Mucosa of descending colon (tissue), 3 donors: ENCODE measurements around the gene CHD6. TPM values are rescaled to one million over a fixed set of nuclear protein-coding genes. Genes with fewer than 3 reads are reported as not detected.

Experiments
- ATAC-seq: fragments of 200-7000 bp; cut with Tn5 transposase; one replicate; pipeline ENCODE4 v1.9.1; 2020; ENCODE audit warnings: mild to moderate bottlenecking, moderate library complexity
- DNase-seq, 3 donors: peaks; one replicate each; pipeline ENCODE4 v3.0.0-alpha.2; 2020
- H3K36me3 ChIP-seq: fragments of 200-600 bp; one replicate; pipeline ENCODE4 v1.8.0; 2021; ENCODE audit warnings: low read depth, mild to moderate bottlenecking
- H3K4me1 ChIP-seq: fragments of 200-600 bp; one replicate; pipeline ENCODE4 v1.8.0; 2021; ENCODE audit warnings: low read depth, mild to moderate bottlenecking
- H3K4me3 ChIP-seq: fragments of 200-600 bp; one replicate; pipeline ENCODE4 v1.8.0; 2021; ENCODE audit warnings: mild to moderate bottlenecking
- H3K9me3 ChIP-seq: fragments of 200-600 bp; one replicate; pipeline ENCODE4 v1.8.0; 2021; ENCODE audit warnings: mild to moderate bottlenecking
- intact Hi-C, 2 donors: fragments of 100-400 bp; cut with DNase I in 1 of 2; cut with micrococcal nuclease in 1 of 2; formaldehyde crosslinking; loops; one replicate each; pipeline versions ENCODE4 v1.11.0 to v1.11.1; 2022; cut with DNase I, micrococcal nuclease
- total RNA-seq, 3 donors: library from RNA; stranded (reverse); fragmentation: NEBNext Ultra II Directional in 2 of 3; extraction: Animal tissue kit (Norgen Biotek cat#: 25700) in 2 of 3; gene quantifications; one replicate each; pipeline versions ENCODE4 v1.2.1 to v1.2.4, GENCODE V29; 2021 to 2023
- TF ChIP-seq, protein P1 (sequence below): fragments of 200-600 bp; IDR thresholded peaks from one replicate; pipeline ENCODE4 v1.8.0; 2022; ENCODE audit warnings: antibody characterized with exemption, mild to moderate bottlenecking
- donor health status: DM: no; HTN: no; CAD: no; lungs with moderate emphysema.
- donor health status: DM: no; HTN: no; CAD: no.
- donor health status: DM: no; HTN: yes; CAD: no.

The CHD6 gene
- total RNA-seq, 3 donors from 2014 or later = 33.8 to 53.6 (median 43.8) TPM

DNA sequence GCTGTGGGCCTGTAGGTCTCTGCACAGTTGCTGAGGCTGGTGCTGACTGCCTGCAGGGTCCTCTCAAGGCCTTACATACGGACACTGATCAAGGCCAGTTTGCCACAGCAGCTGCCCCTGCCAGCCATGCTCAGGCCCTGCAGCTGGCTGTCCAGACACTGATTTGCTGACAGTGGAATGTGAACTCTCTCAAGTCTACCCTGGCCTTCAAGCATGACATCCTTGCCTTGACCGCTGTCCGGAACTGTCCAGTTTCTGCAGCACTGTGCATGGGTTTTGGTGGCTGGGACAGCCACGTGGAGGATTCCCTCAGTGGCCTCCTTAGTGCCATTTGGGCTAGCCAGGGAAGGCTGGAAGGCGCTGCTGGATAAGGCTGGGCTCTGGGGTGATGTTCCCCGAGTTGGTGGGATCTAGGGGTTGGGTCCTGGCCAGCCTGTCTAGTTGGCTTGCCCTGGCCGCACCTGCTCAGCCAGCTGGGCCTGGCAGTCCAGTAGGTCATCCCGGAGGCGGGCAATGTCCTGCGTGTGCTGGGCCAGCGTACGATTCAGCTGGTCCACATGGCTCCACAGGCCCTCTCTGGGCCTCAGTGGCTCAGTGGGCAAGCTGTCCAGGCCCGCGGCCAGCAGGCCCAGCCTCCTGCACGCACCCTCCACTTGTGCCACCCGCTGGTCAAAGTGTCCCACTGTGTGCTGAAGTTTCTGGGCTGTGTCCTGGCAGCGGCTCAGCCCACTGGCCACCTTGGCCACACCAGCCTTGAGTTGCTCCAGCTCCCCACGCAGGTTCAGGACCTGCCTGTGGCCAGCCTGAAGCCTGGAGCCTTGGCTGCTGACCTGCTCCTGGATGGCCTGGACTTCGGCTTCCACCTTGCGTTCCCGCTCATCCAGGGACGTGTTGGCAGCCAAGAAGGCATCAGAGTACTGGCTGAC is 257.1 kb downstream of the CHD6 start:
- Histone ChIP-seq H3K4me1 (peaks cover 6% of the 10 kb centered on the region), H3K36me3 (no peaks in the 10 kb centered on the region), H3K9me3 (no peaks in the 10 kb centered on the region), H3K4me3 (no peak overlapping the region)
- peak; percentile 2 for ATAC-seq
- intact Hi-C loops = no loop called here
- TF ChIP-seq, protein P1, sequence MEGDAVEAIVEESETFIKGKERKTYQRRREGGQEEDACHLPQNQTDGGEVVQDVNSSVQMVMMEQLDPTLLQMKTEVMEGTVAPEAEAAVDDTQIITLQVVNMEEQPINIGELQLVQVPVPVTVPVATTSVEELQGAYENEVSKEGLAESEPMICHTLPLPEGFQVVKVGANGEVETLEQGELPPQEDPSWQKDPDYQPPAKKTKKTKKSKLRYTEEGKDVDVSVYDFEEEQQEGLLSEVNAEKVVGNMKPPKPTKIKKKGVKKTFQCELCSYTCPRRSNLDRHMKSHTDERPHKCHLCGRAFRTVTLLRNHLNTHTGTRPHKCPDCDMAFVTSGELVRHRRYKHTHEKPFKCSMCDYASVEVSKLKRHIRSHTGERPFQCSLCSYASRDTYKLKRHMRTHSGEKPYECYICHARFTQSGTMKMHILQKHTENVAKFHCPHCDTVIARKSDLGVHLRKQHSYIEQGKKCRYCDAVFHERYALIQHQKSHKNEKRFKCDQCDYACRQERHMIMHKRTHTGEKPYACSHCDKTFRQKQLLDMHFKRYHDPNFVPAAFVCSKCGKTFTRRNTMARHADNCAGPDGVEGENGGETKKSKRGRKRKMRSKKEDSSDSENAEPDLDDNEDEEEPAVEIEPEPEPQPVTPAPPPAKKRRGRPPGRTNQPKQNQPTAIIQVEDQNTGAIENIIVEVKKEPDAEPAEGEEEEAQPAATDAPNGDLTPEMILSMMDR = no peak
- DNase-seq = peak in 2 of 3 donors; percentile 31 to 36

DNA sequence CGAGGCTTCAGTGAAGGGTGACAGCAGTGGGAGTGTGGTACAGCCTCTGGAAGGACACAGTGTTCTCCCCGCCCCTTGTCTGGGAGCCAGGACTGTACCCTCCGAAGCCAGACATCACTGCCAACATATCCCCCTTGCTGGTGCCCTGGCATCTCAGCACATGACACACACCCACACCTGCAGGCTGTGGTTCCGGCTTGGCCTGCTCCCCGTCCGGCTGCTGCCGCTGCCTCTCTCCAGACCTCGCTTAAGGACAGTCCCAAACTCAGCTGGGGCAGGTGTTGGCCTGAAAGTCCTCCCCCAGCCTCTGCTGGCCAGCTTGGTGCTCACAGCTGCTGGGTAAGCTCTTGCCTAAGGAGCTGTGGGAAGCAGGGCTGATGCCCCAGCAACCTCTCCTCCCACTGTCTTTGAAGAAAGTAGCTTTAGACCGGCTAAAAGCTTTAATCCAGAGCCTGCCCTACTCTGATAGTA is 258.6 kb downstream of the CHD6 start:
- TF ChIP-seq, protein P1 = no peak
- Histone ChIP-seq H3K36me3 (no peaks in the 10 kb centered on the region), H3K4me3 (no peak overlapping the region), H3K4me1 (no peaks in the 10 kb centered on the region), H3K9me3 (no peaks in the 10 kb centered on the region)
- intact Hi-C loops = no loop called here
- no peak for DNase-seq
- no peak for ATAC-seq

DNA sequence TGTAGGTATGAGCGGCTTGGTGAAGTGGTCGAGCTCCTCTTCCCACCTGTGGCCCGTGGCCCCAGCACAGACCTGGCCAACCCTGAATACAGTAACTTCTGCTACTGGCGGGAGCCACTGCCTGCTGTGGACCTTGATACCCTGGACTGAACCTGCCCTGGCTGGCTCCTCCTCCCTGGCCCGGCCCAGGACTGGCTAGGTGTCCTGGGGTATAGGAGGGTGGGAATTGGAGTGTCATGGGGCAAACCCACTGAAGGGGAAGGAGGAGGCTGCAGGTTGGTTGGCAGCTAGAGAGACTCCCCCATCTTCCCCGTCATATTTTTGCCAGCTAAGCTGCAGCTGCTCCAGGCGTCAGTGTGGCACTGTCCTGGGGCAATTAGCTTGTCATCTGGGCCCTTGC is 259.5 kb downstream of the CHD6 start:
- Histone ChIP-seq H3K4me1 (no peaks in the 10 kb centered on the region), H3K4me3 (no peak overlapping the region), H3K9me3 (no peaks in the 10 kb centered on the region), H3K36me3 (no peaks in the 10 kb centered on the region)
- intact Hi-C loops = no loop called here
- no peak for DNase-seq
- no peak for ATAC-seq
- TF ChIP-seq, protein P1 = no peak

DNA sequence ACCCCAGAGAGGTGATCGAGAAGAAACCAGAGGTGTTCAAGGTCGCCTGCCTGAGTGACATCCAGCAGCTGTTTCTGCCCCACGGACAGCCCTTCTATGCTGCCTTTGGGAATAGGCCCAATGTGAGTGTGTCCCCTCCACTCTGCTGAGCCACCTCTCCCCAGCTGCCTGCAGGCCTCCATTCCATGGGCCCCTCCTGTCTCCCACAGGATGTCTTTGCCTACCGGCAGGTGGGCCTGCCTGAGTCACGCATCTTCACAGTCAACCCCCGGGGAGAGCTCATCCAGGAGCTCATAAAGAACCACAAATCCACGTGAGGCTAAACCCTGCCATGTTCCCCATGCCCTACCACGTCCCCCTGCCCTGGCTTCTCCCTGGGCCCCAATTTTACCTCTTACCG is 259.9 kb downstream of the CHD6 start:
- Histone ChIP-seq H3K9me3 (no peaks in the 10 kb centered on the region), H3K4me1 (no peaks in the 10 kb centered on the region), H3K4me3 (no peak overlapping the region), H3K36me3 (no peaks in the 10 kb centered on the region)
- intact Hi-C loops = no loop called here
- TF ChIP-seq, protein P1 = no peak
- ATAC-seq (no peak), DNase-seq (no peak)

DNA sequence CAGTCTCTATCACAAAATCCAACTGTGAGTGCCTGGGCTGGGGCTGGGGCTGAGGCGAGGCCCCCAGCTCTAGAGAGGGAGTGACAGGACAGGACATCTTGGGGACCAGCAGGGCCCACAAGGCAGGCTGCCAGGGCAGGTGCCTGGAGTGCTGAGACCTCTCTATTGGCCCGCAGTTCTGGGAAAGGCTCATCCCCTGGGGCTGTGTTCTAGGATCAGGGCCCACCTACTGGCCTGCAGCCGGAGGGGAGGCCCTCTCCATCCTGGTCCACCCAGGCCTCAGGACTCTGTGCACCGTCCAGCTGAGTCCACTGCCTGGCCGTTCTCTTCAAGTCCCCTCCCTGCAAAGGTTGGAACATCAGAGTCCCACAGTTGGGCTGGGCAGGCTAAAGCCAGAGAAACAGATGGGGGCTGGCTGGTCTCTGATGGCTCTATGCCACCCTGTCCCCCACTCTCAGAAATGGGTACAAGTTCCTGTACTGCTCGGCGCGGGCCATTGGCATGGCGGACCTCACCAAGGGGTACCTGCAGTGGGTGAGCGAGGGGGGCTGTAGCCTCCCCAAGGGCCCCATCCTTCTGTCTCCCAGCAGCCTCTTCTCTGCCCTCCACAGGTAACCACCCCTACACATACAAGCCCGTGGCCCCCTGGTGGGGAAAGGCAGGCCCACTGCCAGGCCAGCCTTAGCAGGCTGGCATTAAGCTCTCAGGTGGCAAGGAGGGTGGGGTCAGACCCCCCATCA is 260.6 kb downstream of the CHD6 start:
- Histone ChIP-seq H3K36me3 (no peaks in the 10 kb centered on the region), H3K9me3 (no peaks in the 10 kb centered on the region), H3K4me1 (no peaks in the 10 kb centered on the region), H3K4me3 (no peak overlapping the region)
- ATAC-seq (no peak), DNase-seq (no peak)
- intact Hi-C loops = no loop called here
- TF ChIP-seq, protein P1 = no peak
